HG02840 (cell line): ENCODE data around the gene TUBD1.
A peak's percentile ranks its signal among the peaks of the same experiment; 100 is the strongest.
"Not testable (repeated sequence)": the region's sequence is repeated elsewhere in the genome, so short reads cannot be mapped to it uniquely, and the experiment has no call there.

ENCODE experiments used
- ATAC-seq: cut with Tn5 transposase; IDR thresholded peaks from one replicate; pipeline ENCODE4 v1.9.1; 2021; ENCODE audit warnings: mild to moderate bottlenecking, moderate library complexity, moderate number of reproducible peaks; ENCODE audit not compliant: unreplicated experiment, low FRiP score

TUBD1 gene

DNA sequence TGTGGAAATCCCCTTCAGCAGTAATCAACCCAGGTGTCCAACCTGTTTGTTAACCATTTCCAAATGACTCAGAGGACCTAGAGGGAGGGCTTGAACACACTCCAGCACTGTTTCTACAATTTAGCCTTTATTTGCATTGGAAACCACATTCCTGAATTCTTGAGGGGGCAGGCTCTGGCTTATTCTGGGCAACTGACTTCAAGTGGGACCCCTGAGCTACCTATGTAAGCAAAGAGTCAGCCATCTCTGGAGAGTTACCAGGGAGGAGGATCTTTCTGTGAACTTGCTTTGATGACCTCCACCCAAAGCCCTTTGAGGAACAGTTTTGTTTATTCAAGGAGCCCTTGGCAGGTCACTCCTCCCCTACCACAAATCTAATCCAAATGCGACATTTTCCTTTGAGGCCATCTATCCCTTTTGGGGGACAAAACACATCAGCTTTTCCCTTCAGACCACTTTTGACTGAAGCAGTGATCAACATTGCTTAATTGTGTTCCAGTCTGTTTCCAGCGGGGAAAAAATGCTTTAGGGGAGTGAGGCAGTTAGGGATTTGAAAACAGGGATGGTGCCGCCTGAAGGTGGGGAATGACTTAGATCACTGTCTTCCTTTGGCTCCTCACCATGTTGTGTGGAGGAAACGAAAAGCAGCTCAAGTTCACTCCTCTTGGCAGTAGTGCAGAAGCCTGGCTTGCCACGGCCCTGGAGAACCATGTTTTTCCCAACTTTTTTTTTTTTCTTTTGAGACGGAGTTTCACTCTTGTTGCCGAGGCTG is 46.2 kb downstream of the TUBD1 start:
- ATAC-seq, result no peak

DNA sequence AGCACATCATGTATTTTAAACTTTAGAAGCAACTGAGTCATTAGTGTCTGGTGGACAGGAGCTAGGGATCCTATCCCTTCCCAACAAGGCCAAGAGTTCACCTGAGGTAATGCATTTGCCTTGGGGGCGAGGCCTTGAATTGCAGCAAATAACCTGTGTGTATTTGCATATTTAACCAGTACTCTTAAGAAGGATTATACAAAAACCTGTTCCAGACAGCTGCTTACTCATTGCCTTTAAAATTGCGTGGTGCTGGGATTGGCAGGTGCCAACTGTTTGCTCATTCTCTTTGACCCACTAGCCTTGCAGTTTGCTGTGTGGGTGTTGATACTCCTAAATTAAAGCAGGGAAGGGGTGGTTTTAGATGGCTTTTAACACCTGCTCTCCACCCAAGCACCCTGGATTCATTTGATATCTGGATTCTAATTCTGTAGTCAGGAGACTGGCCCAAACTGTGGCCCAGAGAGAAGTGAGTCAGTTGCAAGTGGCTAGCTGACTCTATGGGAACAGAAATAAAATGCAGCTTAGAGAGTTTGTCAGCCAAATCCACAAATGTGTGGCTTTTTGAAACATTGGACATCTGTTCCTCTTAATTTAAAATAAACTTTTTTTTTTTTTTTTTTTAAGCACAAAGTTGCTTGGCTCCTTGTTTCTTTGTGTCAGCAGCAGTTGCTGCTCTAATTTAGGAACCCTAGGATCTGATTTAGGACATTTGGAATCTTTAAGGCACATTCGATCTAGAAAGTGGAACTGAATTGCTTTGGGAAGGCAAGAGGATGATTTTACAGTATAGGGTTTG is 46.9 kb downstream of the TUBD1 start:
- no peak for ATAC-seq

DNA sequence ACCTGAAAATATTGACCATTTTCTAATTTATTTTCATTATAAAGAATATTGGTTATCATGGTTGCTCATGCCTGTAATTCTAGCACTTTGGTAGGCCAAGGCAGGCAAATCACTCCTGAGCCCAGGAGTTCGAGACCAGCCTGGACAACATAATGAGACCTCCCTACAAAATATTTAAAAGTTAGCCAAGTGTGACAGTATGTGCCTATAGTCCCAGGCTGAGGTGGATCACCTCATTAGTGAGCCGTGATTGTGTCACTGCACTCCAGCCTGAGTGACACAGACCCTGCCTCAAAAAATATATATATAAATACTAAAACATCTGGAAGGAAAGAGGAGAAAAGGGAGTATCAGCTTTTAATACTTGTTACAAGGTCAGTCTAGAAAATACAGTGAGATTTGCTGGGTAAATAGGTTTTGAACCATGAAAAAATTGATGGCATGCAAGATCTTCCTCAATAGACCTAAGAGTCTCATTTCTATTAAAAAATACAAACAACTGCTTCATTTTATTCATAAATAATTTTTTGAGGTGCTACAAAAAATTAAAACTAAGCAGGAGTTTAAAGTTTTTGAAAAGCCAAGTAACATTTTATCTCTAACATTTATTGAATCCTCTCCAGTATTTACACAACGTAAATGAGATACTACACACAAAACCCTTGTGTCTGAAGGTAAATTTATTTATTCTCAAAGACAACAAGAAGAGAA is 47.7 kb downstream of the TUBD1 start:
- ATAC-seq, result no peak

GRCh38 chr17:59842901-59843652 is 49.7 kb downstream of the TUBD1 start:
- no peak for ATAC-seq

DNA sequence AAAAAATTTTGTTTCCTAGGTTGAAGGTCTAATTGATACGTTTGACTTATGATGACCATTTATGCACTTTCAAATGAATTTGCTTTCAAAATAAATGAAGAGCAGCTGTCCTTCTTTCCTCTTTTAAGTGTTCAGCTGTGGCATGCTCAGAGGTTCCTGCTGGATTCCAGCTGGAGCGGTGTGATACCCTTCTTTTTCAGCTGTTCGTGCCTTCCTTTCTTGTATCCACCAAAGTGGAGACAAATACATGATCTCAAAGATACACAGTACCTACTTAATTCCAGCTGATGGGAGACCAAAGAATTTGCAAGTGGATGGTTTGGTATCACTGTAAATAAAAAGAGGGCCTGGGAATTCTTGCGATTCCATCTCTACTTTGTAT is 50.9 kb downstream of the TUBD1 start:
- not testable (repeated sequence) for ATAC-seq

DNA sequence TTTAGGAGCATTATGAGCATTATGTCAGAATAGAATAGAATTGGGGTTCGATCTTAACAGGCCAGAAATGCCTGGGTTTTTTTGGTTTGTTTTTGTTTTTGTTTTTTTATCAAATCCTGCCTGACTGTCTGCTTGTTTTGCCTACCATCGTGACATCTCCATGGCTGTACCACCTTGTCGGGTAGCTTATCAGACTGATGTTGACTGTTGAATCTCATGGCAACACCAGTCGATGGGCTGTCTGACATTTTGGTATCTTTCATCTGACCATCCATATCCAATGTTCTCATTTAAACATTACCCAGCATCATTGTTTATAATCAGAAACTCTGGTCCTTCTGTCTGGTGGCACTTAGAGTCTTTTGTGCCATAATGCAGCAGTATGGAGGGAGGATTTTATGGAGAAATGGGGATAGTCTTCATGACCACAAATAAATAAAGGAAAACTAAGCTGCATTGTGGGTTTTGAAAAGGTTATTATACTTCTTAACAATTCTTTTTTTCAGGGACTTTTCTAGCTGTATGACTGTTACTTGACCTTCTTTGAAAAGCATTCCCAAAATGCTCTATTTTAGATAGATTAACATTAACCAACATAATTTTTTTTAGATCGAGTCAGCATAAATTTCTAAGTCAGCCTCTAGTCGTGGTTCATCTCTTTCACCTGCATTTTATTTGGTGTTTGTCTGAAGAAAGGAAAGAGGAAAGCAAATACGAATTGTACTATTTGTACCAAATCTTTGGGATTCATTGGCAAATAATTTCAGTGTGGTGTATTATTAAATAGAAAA is 51.5 kb downstream of the TUBD1 start:
- not testable (repeated sequence) for ATAC-seq

- ATAC-seq, result no peak
These were observed 52.2 kb downstream of the TUBD1 start for GRCh38 chr17:59840329-59841090.

- no peak for ATAC-seq
These were observed 53.0 kb downstream of the TUBD1 start for GRCh38 chr17:59839651-59840328.

DNA sequence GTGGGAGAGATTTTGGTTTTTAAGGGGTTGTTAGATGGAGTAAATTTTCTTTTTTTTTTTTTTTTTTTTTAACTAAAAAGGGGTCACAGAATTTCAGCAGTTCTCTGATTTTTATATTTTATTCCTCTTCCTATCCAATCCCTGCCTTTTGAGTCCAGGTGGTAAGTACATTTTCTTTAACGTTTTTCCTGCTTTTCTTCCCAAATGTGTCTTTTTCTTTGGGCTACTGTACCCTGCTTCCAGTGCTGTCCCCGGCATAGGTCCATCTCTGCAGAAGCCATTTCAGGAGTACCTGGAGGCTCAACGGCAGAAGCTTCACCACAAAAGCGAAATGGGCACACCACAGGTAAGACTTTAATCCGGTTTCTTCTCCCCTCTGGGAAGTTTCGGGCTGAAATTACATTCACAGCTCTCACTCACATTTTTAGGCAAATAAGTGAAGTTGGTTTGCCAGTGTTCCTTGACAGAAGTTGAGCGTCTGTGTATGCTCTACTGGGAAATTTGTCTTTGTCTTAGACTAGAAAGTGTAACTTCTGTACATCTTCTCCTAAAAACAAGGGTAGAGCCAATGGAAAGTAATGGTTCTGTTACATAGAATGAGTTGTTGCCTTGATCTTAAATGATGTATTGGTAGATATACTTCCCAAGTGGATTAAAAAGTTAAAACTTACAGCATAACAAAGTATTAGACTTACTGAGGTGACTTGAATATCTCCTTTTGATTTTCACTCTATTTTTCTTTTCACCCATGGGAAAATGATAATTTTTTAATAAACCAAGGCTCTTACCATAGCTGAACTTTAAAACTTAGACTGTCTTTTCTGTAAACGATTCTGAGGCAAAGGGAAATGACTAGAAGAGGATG is 54.5 kb downstream of the TUBD1 start:
- ATAC-seq, result no peak

DNA sequence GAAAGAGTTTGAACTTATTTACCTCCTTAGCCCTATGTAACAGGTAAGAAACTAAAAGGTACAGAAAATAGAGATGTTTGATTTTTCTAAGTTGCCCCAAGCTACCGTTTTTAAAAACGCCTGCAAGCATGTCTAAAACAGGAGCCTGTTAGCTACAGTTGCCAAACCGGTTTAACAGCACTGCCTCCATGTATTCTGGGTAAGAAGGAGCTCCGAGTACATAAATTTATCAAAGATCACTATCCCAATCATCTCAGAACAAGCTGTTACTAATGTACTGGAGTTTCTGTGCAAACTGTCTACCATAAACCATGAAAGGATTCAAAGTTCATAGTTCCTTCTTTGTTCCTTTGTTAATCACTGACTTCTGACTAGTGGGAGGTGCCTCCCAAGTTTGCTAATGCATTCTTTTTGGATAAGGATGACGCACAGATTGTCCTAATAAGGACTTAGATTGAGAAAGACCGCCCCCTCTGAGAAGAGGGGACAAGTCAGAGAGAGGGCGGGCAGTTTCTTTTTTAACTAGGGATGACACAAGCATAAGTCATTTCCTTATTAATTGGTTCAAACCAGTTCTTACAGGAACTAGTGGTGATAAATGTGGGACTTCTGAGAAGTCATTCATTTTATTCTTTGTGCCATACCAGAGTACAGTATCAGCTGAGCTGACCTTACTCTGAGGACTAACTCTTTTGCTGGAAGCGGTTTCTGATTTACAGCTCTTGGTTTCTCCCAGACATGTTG is 55.3 kb downstream of the TUBD1 start:
- ATAC-seq, result peak; percentile 73

DNA sequence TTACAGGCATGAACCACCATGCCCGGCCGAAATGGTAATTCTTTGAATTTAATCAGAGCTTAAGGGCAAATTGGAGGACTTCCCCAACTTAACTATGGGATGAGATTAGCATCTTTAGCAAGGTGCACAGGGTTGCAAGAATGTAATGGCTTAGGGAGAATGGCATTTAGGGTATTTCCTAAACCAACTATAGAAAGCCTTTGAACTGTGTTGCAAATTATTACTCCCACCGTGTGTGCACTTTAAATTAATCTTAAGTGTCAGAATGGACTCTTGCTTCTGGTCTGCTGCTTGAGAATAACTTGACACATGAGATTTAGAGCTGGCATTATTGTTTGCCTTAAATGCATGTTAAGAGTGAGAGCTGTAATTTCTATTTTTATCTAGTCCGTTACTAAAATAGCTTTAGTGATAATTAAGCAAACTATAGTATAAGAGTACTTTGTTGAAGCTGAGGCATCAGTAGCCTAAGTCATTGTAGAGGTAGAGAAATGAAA is 59.8 kb downstream of the TUBD1 start:
- ATAC-seq, result no peak

DNA sequence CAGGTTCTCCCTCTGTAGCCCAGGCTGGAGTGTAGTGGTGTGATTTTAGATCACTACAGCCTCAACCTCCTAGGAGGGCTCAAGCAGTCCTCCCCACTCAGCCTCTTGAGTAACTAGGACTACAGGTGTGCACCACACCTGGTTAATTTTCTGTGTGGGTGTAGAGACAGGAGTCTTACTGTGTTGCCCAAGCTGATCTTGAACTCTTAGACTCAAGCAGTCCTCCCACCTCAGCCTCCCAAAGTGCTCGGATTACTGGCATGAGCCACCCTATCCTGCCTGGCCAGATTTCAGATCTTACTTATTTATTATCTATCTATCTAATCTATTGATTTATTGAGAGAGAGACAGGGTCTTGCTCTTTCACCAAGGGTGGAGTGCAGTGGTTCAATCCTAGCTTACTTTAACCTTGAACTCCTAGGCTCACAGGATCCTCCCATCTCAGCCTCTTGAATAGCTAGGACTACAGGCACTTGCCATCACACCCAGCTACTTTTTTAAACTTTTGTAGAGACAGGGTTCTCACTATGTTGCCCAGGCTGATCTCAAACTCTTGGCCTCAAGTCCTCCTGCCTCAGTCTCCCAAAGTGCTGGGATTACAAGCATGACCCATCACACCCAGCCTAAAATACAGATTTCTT is 61.8 kb downstream of the TUBD1 start:
- ATAC-seq, result no peak

GRCh38 chr17:59830007-59830630 is 62.6 kb downstream of the TUBD1 start:
- no peak for ATAC-seq

GRCh38 chr17:59829217-59830006 is 63.3 kb downstream of the TUBD1 start:
- peak; percentile 54 for ATAC-seq

GRCh38 chr17:59828819-59829216 is 63.9 kb downstream of the TUBD1 start:
- ATAC-seq, result not testable (repeated sequence)
